CD4-positive, alpha-beta T cell treated with Interleukin-21 for 1 hour (primary cell): ENCODE results near the gene TMEM266.

Experiments
- DNase-seq: peaks from one replicate; pipeline ENCODE4 v3.0.0-alpha.2; 2020

The TMEM266 gene

DNA sequence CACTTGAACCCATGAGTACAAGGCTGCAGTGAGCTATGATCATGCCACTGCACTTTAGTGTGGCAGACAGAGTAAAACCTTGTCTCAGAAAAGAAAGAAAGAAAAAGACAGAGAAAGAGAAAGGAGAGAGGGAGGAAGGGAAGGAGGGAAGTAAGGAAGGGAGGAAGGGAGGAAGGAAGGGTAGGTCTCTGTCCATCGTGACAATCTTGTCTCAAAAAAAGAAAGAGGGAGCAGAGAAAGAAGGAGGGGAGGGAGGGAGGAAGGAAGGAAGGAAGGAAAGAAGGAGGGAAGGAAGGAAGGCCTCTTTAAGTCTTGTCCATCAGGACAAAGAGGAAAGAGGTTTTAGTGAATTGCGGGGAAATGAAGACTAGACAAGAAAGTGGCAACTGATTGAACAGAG lies 129.3 kb downstream of the TMEM266 start:
- DNase-seq, result no peak

DNA sequence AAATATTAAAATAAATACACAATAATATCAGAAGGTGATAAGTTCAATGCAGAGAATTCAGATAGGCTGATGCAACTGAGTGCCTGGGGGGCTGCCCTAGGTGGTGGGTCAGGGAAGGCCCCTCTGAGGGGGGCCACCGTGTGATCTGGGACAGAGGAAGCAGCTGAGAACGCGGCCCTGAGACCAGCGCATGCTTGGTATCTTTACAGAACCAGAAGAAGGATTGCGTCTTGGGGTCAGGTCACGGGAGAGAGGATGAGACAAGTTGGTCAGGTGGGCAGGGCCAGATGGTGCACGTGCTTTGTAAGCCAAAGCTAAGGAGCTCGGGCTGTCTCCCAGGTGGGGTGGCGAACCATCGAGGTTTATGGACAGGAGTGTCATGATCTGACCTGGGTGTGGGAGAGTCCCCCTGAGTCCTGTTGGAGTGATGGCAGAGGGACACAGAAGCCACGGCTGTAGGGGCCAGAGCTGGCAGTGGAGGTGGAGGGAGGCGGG lies 130.3 kb downstream of the TMEM266 start:
- no peak for DNase-seq

DNA sequence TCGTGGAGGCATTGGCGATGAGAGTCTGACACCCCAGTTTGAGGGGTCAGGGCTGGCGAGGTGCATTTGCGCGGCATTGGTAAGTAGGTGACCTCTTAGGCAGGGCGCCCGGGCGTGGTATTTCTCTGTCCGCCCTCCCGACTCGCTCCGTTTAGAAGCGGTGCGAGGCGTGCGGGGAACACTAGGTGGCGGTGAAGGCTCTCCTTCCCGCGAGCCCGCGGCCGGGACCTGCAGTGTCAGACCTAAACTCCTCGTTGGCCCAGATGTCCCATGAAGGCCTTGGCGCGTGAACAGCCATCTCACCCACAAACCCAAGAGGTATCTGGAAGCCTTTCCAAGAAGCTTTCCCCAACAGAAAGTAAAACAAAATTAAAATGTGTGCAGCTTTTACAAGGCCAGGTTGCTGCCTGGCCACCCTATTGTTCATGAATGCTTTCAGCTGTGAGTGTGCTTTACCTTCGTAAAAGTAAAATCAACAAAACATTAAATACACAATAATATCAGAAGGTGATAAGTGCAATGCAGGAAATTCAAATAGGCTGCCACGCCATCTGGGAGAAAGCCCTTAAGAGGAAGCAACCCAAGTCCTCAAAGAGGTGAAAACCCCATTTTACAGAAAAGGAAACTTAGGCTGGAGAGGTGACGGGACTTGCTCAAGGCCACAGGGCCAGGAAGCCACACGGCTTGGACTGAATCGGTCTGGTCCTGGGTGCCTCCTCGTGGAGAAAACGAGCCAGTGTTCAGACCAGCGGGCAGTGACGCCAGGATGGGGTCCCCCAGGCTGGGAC lies 131.2 kb downstream of the TMEM266 start:
- peak; percentile 61 for DNase-seq

DNA sequence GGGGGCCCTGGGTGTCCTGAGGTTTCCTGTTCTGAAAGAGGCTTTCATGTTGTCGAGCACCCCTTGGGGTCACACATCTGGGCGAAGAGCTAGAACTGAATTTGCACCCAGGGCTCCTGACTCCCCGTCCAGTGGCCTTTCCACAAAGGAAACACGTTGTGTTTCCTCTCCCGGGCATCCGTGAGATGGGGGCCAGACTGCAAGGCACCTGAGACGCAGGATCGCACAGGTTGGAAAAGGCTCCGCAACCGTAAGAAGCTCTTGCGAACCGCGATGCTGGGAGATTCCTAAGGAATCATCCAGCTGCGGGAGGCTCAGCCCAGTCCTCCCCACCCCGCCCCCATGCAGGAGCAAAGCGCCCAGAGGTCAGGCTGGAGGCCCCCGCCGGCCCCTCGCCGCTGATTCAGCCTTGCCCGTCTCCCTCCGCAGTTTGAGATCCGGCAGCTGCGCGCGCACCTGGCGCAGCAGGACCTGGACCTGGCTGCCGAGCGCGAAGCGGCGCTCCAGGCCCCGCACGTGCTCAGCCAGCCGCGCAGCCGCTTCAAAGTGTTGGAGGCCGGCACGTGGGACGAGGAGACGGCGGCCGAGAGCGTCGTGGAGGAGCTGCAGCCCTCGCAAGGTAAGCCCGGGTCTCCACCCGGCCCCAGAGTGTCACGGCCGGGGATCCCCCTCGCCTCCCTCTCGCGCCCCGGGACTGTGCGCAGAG lies 131.9 kb downstream of the TMEM266 start:
- DNase-seq, result no peak

DNA sequence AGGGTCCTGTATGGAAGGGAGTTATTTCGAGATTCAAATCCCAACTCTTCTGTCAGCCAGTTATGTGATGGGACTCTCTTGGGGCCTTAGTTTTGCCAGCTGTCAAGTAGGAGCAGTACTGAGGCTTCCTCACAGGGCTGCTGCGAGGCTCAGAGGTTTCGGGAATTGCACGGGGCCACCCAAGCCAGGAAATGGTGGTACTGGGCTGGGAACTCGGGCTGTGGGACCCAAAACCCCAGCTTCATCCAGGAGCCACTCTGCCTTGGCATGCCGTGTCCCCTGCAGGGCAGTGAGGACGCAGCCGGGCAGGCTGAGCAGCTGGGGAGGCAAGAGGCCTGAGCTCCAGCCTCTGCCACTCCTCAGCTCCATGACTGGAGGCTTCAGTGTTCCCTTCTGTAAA lies 132.9 kb downstream of the TMEM266 start:
- DNase-seq, result no peak

DNA sequence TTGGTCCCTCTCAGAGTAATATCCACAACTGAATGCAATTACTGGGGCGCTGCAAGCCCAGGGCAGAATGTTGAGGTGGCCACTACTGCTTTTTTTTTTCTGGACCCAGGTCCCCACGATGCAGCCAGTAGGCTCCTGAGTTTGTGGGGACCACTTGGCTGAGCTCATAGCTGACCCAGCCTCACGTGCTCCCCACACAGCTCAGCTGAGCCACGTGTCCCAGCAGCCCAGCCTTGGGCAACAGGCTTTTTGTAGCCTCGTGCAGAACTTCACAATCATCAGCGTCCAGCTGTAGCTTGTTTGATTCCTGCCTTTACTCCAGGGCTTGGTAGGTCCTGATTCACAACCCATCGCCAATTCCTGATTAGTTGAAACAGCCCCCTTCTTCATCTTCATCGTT lies 134.1 kb downstream of the TMEM266 start:
- DNase-seq, result no peak

DNA sequence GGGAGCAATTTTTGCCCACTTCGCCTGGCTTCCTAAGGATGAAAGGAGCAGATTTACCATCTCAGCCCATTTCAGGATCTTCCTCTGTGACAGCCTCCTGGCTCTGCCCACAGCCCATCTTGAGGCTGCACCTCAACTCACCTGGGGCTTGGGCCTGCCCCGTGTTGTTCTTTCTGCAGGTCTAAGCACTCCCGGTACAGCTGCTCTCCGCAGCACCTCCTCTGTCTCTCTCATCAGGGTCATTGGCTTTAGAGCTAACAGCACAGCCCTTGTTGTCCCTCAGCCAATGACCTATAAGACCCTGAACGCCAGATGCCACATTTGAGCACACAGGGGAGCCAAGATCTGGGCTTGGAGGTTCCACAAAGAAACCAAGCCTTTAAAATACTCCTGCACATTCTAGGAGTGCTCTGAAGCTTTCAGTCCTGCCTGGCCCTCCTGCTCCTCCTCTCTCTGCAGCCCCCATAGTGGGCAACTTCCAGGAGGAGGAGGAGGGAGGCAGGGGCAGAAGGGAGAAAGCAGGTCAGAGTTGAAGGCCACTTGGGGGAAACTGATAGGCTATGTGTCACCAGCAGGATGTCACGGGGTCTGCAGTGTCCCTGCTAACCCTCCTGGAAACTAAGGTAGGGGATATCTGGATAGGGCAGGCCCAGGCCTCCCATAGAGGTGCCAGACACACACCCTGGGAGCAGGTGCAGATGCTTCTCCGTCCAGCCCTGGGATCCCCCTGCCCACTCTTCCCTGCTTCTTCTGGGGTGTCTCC lies 135.9 kb downstream of the TMEM266 start:
- DNase-seq, result no peak

DNA sequence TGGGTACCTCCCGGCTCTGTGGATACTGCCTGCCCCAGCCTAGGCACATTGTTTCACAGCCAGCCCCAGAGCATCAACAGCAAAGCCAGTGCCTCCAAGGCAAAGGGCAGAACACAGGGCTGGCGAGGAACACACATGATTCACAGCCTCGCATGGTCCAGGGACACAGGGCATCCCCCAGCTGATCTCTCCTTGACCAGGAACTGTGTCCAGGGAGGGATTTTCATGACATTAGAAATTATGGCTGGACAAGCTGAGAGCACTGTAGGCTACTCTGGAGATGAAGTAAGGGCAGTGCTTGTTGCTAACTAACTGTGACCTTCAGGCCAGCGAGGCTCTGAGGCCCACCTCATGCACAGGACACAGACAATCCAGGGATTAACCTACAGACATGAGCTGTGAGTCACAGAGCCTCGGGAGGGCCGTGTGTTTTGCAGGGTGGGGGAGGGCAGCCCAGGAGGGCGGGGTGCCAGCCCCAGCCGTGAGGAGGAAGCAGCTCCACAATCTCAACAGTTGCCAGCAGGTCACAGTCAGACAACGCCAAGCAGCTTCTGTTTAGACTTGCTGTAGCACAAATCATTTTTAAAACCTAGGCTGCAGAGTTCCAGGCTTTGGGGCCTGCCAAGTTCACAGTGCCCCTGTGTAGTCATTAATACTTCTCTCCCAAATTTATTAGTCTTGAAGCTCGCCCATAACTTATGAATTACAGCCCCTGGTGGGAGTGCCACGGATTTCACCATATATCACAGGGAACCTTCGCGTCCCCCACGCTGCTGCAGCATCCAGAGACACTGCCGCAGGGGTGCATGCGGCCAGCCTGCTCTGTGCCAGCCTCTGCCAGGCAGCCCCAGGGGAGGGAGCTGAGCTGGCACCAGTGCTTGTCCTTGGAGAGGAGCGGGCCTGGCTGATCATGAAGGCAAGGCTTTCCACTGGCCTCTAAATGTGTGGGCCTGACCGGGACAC lies 136.8 kb downstream of the TMEM266 start:
- no peak for DNase-seq

DNA sequence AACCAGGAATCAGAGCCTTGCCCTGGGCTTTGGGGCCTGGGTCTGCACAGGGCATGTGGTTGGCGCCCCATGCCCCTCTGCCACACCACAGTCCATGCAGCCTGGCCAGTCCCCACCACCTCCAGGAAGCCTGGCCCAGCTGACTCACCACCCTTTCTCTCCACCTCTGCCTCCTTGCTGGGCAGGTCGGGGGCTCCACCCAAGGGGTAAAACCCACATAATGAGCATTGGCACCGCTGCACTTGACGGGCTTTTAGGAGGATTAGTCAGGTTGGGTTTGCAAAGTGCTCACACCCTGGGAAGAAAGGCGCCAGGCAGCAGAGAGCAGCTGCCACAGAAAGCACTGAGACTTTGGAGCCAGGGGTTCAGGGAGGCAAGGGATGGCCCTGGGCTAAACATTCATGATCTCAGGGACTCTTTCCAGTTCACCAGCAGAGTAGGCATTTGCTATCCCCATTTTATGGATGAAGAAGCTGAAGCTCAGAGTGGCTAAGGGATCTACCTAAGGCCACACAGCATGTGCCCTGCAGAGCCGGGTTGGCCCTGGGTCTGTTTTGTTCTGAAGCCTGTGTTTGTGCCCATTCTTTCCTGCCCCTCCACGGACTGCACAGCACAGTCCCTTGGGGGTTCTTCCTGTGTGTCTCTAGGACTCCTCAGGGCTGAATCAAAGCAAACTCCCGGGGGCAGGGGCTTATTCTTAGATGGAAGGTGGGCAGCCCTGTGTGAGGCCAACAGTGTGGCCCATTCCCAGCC lies 138.1 kb downstream of the TMEM266 start:
- DNase-seq, result no peak

DNA sequence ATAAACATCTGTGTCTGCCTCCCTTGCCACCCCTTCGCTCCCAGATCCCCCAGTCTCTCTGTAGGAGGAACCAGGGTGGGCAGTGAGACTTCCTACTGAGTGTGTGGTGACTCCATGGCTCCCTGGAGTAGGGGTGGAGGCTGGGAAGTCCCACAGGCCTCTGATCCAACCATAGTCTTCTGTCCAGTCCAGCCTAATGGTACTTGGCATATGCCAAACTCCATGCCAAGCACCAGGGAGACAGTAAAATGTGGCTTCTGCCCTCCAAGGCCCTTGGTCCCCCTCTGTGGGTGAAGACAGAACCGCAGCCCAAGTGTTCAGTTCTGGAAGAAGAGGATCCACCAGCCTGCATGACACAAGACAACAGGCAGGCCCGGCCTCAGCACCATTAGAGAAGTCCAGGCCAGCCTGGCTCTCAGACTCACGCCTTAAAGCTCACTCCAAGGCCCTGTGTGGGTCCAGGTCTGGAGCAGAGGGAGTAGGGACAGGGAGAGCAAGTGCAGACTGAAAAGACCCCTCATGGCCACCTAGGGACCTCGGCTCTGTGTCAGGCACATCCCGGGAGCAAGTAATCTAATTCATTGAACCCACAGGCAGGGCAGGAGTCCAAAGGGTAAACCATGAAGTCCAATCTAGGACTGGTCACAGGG lies 138.8 kb downstream of the TMEM266 start:
- no peak for DNase-seq

DNA sequence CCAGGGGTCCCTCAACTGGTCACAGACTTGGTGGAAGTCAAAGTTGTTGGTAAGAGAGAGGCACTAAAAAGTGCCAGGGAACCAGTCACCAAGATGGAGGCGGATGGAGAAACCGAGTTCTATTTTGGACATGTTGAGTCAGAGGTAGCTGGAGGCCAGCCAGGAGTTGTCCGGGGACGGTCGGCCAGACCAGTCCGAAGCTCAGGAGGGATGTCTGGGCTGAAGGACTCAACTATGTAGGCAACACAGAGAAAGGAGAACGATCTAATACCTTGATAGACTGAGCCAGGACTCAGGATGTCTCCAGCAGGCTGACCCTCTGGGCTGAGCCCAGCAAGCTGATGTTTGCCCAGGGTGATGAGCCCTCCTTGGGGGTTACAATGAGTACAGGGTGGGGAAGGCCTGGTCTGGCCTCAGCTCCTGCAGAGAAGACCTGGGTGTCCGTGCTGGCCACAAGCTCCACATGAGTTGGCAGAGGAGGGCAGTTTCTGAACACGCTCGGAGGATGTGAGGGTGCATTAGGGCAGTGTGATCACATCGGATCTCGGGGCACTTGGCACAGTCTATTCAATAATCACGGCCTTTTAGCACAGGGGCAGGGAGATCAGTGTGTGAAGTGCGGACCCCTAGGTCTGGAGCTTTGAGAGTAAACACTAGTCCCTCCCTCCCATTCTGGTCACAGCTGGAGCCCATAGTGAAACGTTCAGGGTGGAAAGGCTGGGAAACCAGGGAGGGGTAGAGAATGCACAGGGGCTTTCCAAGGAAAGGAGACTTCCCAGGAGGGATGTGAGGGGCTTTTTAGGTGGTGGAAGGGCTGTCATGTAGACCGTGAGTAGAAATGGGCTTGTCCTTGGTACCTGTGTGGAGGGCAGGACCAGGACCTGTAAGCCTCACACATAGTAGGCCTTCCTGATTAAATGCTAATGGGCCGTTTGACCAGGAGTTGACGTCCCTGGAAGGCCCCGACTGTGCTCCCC lies 139.6 kb downstream of the TMEM266 start:
- DNase-seq, result no peak

DNA sequence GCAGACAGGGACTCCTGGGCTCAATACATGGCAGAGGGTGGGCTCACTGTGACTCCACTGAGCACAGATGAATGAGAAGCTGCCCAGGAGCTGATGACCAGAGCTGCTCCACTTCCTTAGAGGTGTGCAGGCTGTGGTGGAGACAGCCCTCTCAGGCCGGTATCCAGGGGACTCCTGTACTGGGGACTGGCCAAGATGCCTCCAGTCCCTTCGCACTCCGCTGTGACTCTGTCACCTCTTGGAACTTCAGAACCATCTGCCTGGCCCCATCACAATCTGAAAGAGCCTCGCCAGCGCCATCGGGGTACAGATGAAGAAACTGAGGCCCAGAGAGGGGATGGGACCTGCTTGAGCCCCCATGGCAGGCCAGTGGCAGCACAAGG lies 140.3 kb downstream of the TMEM266 start:
- DNase-seq, result no peak

DNA sequence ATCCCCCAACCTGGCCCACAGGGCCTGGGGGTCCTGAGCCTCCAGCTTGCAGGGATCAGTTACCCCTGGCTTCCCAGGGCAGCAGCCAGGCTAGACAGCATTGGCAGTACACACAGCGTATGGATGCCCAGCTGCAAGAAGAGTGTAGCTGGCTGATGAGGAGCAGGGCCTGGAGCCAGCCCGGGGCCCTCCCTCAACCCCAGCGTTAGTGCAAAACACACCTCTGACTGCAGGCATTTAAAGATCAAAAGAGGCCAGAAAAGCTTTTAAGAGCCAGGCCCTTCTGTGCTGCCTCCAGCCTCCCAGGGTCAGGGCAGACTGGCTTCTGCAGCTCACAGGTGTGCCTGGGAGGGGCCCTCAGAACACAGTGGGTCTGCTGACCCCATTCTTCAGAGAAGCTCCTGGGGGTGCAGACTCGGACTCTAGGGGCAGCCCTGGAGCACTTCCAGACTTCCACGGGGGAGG lies 140.9 kb downstream of the TMEM266 start:
- no peak for DNase-seq

DNA sequence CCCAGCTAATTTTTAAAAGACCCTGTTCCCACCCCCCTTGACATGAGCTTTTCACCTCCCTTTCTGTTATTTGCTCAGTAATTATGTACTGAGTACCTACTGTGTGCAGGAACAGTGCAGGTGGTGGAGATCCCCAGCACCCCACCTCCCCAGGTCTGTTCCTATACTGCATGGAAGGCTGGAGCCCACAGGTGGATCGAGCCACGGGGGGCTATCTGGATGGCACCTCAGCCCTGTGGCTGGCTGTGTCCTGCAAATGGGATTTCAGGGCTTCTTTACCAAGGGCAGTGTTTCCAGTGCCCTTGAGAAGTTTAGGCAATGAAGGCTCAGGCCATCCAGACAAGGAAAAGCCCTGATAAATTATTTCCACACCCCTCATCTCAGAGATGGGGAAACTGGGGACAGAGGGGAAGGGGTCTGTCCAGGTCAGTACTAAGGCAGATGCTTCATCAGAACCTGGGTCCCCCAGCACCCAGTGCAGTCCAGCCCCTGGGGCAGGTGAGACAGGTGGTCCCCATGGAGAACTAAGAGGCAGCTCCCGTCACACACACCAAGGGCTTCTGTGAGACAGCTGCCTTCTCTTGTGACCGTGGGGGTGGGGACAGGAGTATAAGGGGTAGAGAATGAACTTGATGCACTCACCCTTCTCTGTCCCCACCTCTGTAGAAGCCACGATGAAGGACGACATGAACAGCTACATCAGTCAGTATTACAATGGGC lies 141.9 kb downstream of the TMEM266 start:
- no peak for DNase-seq

DNA sequence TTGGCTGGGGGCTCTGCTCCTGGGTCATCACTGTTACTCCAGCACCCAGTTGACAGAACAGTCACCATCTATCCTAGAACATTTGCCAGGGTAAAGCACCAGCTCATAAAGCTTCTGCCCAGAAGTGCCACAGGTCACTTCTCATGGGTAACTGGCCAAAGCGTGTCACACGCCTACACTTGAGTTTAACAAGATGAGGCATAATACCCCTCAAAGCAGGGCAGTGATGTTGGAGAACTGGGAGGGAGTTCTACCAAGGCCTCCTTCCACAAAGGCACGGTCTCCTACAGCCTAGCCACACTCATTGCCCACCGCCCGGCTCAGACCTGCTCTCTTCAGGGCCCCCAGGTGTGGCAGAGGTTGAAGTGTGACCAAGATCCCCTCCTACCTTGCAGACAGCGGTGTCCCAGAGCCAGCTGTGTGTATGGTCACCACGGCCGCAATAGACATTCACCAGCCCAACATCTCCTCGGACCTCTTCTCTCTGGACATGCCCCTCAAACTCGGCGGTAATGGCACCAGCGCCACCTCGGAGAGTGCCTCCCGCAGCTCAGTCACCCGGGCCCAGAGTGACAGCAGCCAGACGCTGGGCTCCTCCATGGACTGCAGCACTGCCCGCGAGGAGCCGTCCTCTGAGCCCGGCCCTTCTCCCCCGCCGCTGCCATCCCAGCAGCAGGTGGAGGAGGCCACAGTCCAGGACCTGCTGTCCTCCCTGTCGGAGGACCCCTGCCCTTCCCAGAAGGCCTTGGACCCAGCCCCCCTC lies 143.7 kb downstream of the TMEM266 start:
- DNase-seq, result no peak

DNA sequence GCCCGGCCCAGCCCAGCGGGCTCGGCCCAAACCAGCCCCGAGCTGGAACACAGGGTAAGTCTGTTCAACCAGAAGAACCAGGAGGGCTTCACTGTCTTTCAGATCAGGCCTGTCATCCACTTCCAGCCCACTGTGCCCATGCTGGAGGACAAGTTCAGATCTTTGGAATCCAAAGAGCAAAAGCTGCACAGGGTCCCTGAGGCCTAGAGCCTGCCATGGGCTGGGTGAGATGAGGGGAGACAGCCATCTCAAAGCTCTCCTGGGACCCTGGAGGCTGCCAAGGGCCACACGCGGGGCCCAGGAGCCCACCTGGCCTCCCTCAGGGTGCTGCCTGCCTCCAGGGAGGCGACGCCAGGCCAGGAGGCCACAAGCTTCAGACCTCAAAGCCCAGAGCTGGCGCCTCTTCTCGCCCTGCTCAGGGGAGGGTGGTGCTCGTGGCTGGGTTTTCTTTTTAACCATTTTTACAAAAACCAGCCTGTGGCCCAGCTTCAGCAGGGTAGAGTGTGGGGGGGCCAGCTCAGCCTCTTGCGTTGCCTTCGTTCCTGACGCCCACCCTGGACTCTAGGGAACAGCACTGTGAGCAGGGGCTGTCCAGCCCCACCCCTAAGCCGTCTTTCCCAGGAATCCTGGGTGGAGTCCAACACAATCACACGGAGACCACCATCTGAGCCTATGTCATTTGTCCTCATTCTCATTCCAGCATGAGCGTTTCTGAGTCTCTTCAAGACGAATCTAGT lies 144.5 kb downstream of the TMEM266 start:
- DNase-seq, result no peak

DNA sequence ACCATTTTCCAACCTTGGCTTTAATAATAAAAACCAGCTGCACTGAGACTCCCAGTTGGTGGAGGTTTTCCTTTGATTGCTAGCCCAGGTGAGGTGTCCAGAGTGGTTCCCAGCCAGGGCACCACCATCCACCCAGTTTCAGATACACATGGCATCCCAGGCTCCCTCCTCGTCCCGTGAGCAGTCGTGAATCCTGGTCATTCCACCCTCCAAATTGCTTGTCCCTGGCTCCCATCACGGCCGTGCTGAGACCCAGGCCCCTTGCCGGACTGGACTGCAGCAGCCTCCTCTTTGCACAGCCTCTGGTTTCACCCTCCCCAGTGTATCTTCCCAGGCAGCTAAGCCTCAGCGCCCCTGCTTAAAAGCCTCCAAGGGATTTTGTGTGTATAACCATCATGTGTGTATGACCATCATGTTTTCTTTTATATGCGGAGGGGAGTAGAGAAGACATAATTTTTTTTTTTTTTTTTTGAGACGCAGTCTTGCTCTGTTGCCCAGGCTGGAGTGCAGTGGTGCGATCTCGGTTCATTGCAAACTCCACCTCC lies 145.2 kb downstream of the TMEM266 start:
- no peak for DNase-seq
